Astrocyte (in vitro differentiated cells and primary cell): Measurements from ENCODE around the gene SEC24D. TPM values are rescaled to one million over a fixed set of nuclear protein-coding genes. Genes with fewer than 3 reads are reported as not detected.
A peak's percentile ranks its signal among the peaks of the same experiment; 100 is the strongest.

ENCODE experiments used
- DNase-seq: peaks from one replicate; pipeline ENCODE4 v3.0.0-alpha.2; 2010; ENCODE audit warnings: low read depth
- FAIRE-seq: peaks from 2 replicates; lab custom pipeline; 2011; peaks lifted over from hg19 to GRCh38; lab: Jason Lieb, UNC
- H2AFZ ChIP-seq: 2 replicates; pipeline ENCODE4 v1.6.0; 2012; ENCODE audit warnings: low read depth, low read length, inconsistent platforms
- H3K27ac ChIP-seq: 2 replicates; pipeline ENCODE4 v1.5.1; 2011; ENCODE audit warnings: low read depth, low read length, inconsistent platforms
- H3K27me3 ChIP-seq: 2 replicates; pipeline ENCODE4 v1.6.0; 2011; ENCODE audit warnings: low read length, inconsistent platforms; ENCODE audit not compliant: insufficient read depth
- H3K36me3 ChIP-seq: 2 replicates; pipeline ENCODE4 v1.5.1; 2011; ENCODE audit warnings: low read length, inconsistent platforms; ENCODE audit not compliant: insufficient read depth
- H3K4me1 ChIP-seq: 2 replicates; pipeline ENCODE4 v1.5.1; 2011; ENCODE audit warnings: low read length, inconsistent platforms; ENCODE audit not compliant: insufficient read depth
- H3K4me2 ChIP-seq: 2 replicates; pipeline ENCODE4 v1.6.0; 2012; ENCODE audit warnings: low read length, inconsistent platforms
- H3K4me3 ChIP-seq: 2 replicates; pipeline ENCODE4 v1.5.1; 2011; ENCODE audit warnings: low read depth, mild to moderate bottlenecking, low read length, inconsistent platforms; ENCODE audit not compliant: insufficient read depth
- H3K79me2 ChIP-seq: 2 replicates; pipeline ENCODE4 v1.6.0; 2012; ENCODE audit warnings: mild to moderate bottlenecking, low read length, inconsistent platforms; ENCODE audit not compliant: insufficient read depth
- H3K9ac ChIP-seq: 2 replicates; pipeline ENCODE4 v1.6.0; 2012; ENCODE audit warnings: mild to moderate bottlenecking, low read length, inconsistent platforms
- H3K9me3 ChIP-seq: 2 replicates; pipeline ENCODE4 v1.5.1; 2012; ENCODE audit warnings: low read depth, mild to moderate bottlenecking, low read length, inconsistent platforms; ENCODE audit not compliant: insufficient read depth
- H4K20me1 ChIP-seq: 2 replicates; pipeline ENCODE4 v1.6.0; 2012; ENCODE audit warnings: low read length, inconsistent platforms; ENCODE audit not compliant: insufficient read depth
- H3K27ac Mint-ChIP-seq: one replicate; pipeline ENCODE4 v1.8.0; 2021; ENCODE audit warnings: mild to moderate bottlenecking, mixed read lengths; ENCODE audit not compliant: unreplicated experiment
- H3K27me3 Mint-ChIP-seq: one replicate; pipeline ENCODE4 v1.8.0; 2021; ENCODE audit warnings: low read depth, mixed read lengths; ENCODE audit not compliant: unreplicated experiment
- H3K36me3 Mint-ChIP-seq: one replicate; pipeline ENCODE4 v1.8.0; 2021; ENCODE audit warnings: low read depth, mixed read lengths; ENCODE audit not compliant: unreplicated experiment
- H3K4me1 Mint-ChIP-seq: one replicate; pipeline ENCODE4 v1.8.0; 2021; ENCODE audit warnings: low read depth, mixed read lengths; ENCODE audit not compliant: unreplicated experiment
- H3K4me3 Mint-ChIP-seq: one replicate; pipeline ENCODE4 v1.8.0; 2021; ENCODE audit warnings: mild to moderate bottlenecking, moderate library complexity, mixed read lengths; ENCODE audit not compliant: unreplicated experiment
- H3K9me3 Mint-ChIP-seq: one replicate; pipeline ENCODE4 v1.8.0; 2021; ENCODE audit warnings: mild to moderate bottlenecking, mixed read lengths; ENCODE audit not compliant: unreplicated experiment
- CTCF ChIP-seq: IDR thresholded peaks from 2 replicates; pipeline ENCODE4 v1.5.1; 2011; ENCODE audit warnings: low read depth, mild to moderate bottlenecking, inconsistent platforms, low read length, moderate library complexity; ENCODE audit not compliant: insufficient read depth
- EZH2 ChIP-seq: IDR thresholded peaks from 2 replicates; pipeline ENCODE4 v1.6.1; 2012; ENCODE audit warnings: mild to moderate bottlenecking, low read length, inconsistent platforms; ENCODE audit not compliant: insufficient read depth
- total RNA-seq: library from RNA; stranded (reverse); gene quantifications from 2 replicates; pipeline ENCODE4 v1.2.1, GENCODE V29; 2021

The SEC24D gene
- total RNA-seq, 1 donor from 2014 or later = 187 TPM

- peaks cover 73% of the 10 kb centered on the region for H3K79me2 ChIP-seq
- peak; percentile 100 for FAIRE-seq
- peaks cover 36% of the 10 kb centered on the region for H3K4me1 Mint-ChIP-seq
These were observed 70.5 kb downstream of the SEC24D start for GRCh38 chr4:118765399-118765798.

GRCh38 chr4:118762730-118763477 is 73.0 kb downstream of the SEC24D start:
- H3K36me3 Mint-ChIP-seq = peaks cover 16% of the 10 kb centered on the region

More at GRCh38 chr4:118765399-118765798, 70.5 kb downstream of the SEC24D start:
- Histone ChIP-seq H3K9me3 (no peaks in the 10 kb centered on the region), H3K36me3 (peaks cover 75% of the 10 kb centered on the region), H3K27me3 (no peaks in the 10 kb centered on the region), H3K9ac (no peak overlapping the region), H2AFZ (no peak overlapping the region), H3K4me1 (peaks cover 39% of the 10 kb centered on the region), H3K27ac (no peak overlapping the region), H4K20me1 (peaks cover 52% of the 10 kb centered on the region), H3K4me2 (peak overlapping the region; percentile 48), H3K4me3 (no peak overlapping the region)
- Mint-ChIP-seq H3K36me3 (peaks cover 18% of the 10 kb centered on the region), H3K27me3 (no peaks in the 10 kb centered on the region), H3K9me3 (no peaks in the 10 kb centered on the region), H3K27ac (peak overlapping the region; percentile 17), H3K4me3 (no peak overlapping the region)
- peak; percentile 98 for DNase-seq
- TF ChIP-seq EZH2 (no peak), CTCF (no peak)

More at GRCh38 chr4:118762730-118763477, 73.0 kb downstream of the SEC24D start:
- Histone ChIP-seq H3K4me3 (no peak overlapping the region), H3K27me3 (no peaks in the 10 kb centered on the region), H4K20me1 (peaks cover 53% of the 10 kb centered on the region), H3K4me2 (no peak overlapping the region), H3K27ac (no peak overlapping the region), H3K9me3 (no peaks in the 10 kb centered on the region), H3K79me2 (peaks cover 75% of the 10 kb centered on the region), H3K36me3 (peaks cover 79% of the 10 kb centered on the region), H2AFZ (no peak overlapping the region), H3K4me1 (peaks cover 32% of the 10 kb centered on the region), H3K9ac (no peak overlapping the region)
- Mint-ChIP-seq H3K27me3 (no peaks in the 10 kb centered on the region), H3K4me1 (peaks cover 32% of the 10 kb centered on the region), H3K9me3 (no peaks in the 10 kb centered on the region), H3K4me3 (no peak overlapping the region), H3K27ac (no peak overlapping the region)
- DNase-seq (peak; percentile 64), FAIRE-seq (no peak)
- no peak for TF ChIP-seq CTCF
